CD4-positive, alpha-beta T cell treated with Interleukin-15 for 1 hour (primary cell): ENCODE data around the gene ZNF320.
"Not testable (repeated sequence)": the region's sequence is repeated elsewhere in the genome, so short reads cannot be mapped to it uniquely, and the experiment has no call there.

Experiments used
- DNase-seq: peaks from one replicate; pipeline ENCODE4 v3.0.0-alpha.2; 2020

ZNF320 gene

DNA sequence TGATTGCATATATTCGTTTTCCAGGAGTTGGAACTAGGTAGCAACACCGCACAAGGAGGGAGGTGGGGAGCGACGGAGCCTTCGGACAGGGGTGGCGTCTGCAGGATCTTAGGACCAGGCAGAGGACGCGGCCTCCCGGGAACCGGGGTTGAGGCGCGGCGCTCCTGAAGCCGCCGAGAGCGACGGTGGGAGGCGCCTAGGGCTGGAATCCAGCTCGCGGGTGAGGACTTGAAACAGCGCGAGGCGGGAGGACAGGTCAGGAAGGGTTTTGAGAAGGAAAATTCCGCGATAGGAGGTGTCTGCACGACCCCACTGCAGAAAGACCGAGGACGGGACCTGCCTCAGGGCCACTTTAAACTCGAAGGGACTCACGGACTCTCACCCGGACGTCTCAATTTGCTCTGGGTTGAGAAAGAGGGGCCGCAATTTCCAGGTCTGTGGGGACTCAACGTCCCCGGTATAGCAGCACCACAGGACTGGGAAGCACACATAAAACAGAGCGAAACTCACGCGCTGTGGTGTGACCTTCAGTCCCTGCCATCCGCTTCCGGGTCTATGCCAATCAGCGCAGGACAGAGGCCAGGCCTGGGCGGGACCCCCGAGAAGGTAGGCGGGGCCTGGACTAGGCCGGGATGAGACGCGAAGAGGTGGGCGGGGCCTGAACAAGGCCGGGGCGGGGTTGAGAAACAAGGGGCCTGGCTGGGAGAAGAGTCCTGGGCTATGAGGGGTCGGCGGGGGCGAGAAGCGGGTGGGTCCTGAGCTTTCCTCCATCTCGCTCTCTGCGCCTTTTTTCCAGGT is at the start of gene ZNF320:
Gene ZNF320 (minus strand): TSS at position 498 of the 798 bp plus-strand sequence. CDS start 7,380 bp downstream, outside the sequence.
- DNase-seq, result peak; percentile 95

DNA sequence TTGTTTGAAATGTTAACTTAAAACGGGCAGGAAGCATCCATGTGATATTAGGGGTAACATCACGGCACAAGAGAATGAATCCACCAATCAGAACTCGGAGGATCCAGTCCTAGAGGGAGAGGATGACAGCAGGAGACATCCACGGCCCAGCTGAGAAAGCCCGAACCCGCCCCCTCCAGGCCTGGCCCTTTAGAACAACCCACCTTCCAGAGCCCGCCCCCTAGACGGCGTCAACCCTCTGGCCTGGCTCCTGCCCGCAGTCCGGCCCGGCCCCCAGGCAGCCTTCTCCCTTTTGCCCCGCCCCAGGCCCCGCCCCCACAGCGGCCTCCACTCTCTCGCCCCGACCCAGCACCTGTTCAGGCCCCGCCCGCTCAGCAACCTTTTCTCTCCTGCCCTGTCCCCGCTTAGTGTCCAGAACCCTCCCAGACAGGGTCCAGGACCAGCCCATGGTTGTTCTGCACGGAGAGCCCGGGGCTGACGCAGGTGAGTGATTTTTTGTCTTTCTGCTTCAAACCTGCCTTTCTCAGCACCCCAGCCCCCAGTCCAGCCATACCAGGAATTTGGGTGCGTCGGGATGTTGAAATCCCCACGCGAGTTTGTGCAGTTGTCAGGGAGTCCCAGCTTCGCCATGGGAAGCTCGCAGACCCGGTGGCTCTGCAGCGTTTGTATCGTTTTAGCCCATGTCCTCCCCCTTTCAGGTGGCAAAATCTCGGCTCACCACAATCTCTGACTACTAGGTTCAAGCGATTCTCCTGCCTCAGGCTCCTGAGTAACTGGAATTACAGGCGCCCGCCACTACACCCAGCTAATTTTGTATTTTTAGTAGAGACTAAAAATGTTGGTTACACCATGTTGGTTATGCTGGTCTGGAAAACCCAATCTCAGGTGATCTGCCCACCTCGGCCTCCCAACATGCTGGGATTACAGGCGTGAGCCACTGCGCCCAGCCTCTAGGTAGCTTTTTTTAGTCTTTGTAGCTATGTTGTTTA is 49.2 kb upstream of the ZNF320 start:
- no peak for DNase-seq

- no peak for DNase-seq
These were observed 48.4 kb upstream of the ZNF320 start for GRCh38 chr19:52945652-52946321.

GRCh38 chr19:52944703-52945493 is 47.5 kb upstream of the ZNF320 start:
- not testable (repeated sequence) for DNase-seq

- DNase-seq, result no peak
These were observed 46.6 kb upstream of the ZNF320 start for GRCh38 chr19:52943884-52944643.

- no peak for DNase-seq
These were observed 45.9 kb upstream of the ZNF320 start for GRCh38 chr19:52943134-52943883.

- DNase-seq, result peak; percentile 95
These were observed 45.1 kb upstream of the ZNF320 start for GRCh38 chr19:52942386-52943133.

DNA sequence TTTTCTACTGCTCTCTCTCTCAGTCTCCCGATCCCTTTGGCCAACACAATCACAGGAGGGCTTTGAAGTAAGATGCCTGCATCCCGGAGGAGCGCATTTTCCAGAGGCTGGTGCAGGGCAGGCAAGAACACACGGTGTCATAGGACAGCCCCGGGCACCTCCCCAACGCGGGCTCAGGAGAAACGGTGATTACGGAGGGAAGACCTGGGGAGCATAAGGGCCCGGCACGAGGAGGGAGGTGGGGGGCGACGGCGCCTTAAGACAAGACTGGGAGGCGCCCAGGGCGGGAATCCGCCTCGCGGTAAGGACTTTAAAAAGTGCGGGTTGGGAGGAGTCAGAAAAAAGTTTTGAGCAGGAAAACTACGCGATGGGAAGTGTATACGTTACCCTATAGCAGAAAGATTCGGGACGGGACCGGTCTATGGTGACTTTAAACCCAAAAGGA is 44.5 kb upstream of the ZNF320 start:
- DNase-seq, result no peak

DNA sequence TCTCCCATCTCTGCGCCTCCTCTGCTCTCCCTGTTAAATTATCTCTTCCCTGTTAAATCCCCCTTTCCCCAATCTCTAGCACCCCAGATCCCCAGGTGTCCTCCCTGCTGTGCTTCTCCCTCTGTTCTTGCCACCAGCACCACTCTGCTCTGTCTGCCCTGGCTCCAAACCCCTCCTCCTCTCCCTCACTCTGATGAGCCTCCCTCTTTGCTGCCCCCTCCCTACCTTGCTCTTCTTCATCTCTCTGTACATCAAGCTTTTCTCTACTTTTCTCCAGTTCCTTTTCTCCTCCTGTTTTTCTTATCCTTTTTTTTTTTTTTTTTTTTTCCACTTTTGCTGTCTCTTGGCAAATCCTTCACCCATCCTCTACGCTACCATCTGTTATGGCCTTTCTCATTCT is 44.1 kb upstream of the ZNF320 start:
- not testable (repeated sequence) for DNase-seq

DNA sequence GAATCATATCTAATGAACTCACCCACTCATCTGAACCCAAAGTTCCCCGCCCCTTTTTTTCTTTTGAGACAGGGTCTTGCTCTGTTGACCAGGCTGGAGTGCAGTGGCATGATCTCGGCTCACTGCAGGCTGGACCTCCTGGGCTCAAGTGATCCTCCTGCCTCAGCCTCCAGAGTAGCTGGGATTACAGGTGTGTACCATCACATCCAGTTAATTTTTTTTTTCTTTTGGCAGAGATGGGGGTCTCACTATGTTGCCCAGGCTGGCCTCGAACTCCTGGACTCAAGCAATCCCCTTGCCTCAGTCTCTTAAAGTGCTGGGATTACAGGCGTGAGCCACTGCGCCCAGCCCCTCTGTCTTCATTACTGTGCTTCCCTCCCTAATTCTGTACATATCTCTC is 43.5 kb upstream of the ZNF320 start:
- not testable (repeated sequence) for DNase-seq

DNA sequence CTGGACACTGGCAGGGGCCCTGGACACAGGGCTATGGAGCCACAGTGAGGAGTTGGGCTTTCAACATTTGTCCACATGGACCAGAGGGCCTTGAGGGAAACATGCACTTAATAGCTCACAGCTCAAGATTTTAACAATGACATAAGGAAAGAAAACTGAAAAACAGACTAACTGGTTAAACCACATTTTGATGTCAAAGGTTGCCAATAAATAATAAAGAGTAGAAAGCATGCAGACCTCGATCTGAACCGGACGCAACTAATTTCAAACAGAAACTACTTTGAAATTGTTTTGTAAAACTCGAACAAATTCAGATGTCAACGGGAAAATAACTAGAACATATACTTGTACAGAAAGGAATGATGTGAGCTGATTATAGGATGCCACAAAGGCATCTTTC is 41.3 kb upstream of the ZNF320 start:
- no peak for DNase-seq

DNA sequence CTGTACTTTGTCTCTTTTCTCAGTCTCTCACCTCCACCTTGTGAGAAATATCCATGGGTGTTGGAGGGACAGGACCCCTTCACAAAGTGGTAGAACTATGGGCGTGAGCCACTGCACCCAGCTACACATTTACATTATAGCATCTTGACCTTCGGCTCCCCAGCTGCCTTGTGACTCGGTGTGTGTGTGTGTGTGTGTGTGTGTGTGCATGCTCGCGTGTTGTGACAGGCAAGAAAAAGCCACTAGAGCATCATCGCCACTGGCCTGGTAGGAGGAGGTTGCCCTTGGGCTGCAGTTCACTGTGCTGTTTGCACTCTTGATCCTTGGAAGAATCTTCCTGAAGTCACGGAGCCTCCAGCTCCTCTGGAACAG is 39.5 kb upstream of the ZNF320 start:
- DNase-seq, result no peak

GRCh38 chr19:52936151-52936953 is 38.9 kb upstream of the ZNF320 start:
- DNase-seq, result no peak

DNA sequence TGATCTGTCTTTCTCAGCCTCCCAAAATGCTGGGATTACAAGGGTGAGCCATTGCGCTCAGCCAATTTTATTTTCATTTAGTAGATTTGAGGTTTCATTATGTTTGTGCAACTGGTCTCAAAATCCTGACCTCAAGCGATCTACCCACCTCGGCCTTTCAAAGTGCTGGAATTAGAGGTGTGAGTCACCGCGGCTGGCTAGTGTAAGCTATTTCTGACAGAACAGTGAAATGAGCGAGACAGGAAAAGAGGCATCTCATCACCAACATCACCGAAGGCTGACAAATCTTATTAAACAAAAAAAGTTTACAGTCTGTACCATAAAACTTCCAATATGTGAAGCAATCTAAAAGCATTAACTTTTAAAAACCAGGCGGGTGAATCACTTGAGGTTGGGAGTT is 38.0 kb upstream of the ZNF320 start:
- no peak for DNase-seq

DNA sequence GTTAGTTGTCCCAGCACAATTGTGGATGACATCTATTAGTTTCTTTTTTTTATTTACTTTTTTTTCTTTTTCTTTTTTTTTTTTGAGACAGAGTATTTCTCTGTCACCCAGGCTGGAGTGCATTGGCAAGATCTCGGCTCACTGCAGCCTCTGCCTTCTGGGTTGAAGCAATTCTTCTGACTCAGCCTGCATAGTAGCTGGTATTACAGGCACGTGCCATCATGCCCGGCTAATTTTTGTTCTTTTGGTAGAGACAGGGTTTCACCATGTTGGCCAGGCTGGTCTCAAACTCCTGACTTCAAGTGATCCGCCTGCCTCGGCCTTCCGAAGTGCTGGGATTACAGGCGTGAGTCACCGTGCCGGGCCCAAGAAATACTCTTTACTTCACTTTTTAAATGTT is 27.2 kb upstream of the ZNF320 start:
- DNase-seq, result not testable (repeated sequence)

DNA sequence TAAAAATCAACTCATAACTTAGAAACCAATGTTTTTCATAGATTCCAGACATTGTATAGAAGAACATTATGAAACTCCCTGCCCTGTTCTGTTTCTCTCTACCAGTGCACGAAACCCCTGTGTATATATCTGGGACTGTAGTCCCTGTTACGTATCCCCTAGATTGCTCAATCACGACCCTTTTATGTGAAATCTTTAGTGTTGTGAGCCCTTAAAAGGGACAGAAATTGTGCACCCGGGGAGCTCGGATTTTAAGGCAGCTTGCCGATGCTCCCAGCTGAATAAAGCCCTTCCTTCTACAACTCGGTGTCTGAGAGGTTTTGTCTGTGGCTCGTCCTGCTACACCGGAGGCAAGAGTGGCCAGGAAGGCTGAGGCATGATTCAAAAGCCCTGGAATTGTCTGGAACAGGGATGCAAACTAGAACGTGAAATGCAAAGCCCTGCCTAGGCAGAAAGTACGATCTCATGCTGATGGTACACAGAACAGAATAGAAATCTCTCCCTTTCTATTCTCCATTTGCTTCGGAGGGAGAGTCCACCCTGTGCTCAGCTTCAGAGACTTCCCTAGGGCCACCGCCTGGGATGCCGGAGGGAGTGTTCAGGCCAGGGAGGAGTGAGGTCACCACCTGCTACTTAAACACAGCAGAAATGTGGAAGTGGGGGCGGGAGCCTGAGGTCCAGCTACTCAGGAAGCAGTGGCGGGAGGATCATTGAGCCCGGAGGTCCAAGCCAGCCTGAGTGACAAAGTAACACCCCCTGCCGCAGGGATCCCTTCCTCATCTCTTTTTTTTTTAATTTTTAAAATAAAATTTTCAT is 26.6 kb upstream of the ZNF320 start:
- DNase-seq, result peak; percentile 50

DNA sequence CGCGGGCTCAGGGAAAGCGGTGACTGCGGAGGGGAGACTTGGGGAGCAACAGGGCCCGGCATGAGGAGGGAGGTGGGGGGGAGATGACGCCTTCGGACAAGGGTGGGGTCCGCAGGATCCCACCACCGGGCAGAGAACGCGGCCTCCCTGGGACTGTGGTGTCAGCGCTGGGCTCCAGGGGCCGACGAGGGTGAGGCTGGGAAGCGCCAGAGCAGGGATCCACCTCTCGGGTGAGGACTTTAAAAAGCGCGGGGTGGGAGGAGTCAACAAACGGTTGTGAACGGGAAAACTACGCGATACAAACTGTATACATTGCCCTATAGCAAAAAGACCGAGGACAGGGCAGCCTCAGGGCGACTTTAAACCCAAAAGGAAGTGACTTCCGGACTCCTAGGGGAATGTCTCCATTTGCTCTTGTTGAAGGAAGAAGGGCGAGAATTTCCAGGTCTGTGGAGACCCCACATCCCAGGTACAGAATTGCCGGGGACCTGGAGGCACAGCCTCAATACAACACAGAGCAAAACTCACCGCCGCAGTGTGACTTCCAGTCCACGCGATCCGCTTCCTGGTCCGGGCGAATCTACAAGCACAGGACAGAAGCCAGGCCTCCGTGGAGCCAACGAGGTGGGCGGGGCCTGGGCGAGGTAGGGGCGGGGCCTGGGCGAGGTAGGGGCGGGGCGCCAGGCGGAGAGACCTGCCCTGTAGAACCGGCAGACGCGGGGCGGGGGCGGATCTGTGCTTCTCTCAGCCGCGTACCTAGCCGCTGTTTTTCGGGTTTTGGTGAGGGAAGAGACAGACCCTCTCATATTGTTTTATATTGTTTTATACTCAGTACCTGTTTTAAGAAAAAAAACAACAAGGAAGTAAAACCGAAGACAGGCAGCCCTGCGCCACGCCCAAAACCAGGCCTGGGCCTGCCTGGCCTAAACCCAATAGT is 25.7 kb upstream of the ZNF320 start, which contains the start of gene ZNF888:
Gene ZNF888 (minus strand): TSS at position 588 of the 937 bp plus-strand sequence. CDS start 5,555 bp downstream, outside the sequence.
- peak; percentile 89 for DNase-seq
